ENCODE data around the gene FOXP1. TPM values are rescaled to one million over a fixed set of nuclear protein-coding genes. Genes with fewer than 3 reads are reported as not detected.

FOXP1 gene
- 10 to 100 TPM; 13.2 to 46.6 (median 29.2) TPM for total RNA-seq

- ATAC-seq (peak; percentile 72 to 75), DNase-seq (peak; percentile 57 to 69)
- Histone ChIP-seq H3K4me1 (peaks cover 23 to 25% of the 10 kb centered on the region in 2 donors), H3K4me3 (peak within 1 kb of the TSS; percentile 75 to 90 (median 83)), H3K27me3 (no peaks in the 10 kb centered on the region), H3K9me3 (no peaks in the 10 kb centered on the region), H3K36me3 (no peaks in the 10 kb centered on the region), H3K27ac (peak within 1 kb of the TSS; percentile 92 to 94 (median 93))
- TF ChIP-seq CTCF (IDR thresholded peaks at IDR 0.05 in 4 of 5, conservative IDR thresholded peaks at IDR 0.05 in 1 of 5) (peak in 1 of 5 experiments; percentile 6), POLR2A (IDR thresholded peaks at IDR 0.05) (peak; percentile 40 to 74)
- intact Hi-C loops (cut with DNase I; ENCODE audit: low total_unique reads), result loop anchor here (2.0 to 10.0 kb wide), 8 partner anchors 41 to 749 kb away; no protein-coding TSS in a partner anchor
- in situ Hi-C loops (cut with MboI; ENCODE audit: low sequenced_read_pairs in 4 of 4), result loop anchor here in 2 of 4 donors (10.0 to 25.0 kb wide), 4 partner anchors 446 to 1046 kb away; no protein-coding TSS in a partner anchor
These were observed at the start of gene FOXP1 for GRCh38 chr3:71583566-71584393. FOXP1 (minus strand) TSS chr3:71583728; CDS start chr3:71198381, 385,347 bp downstream.

- in situ Hi-C loops (cut with MboI; ENCODE audit: low sequenced_read_pairs in 4 of 4) (no loop called here), intact Hi-C loops (cut with DNase I; ENCODE audit: low total_unique reads) (no loop called here)
- Histone ChIP-seq H3K4me3 (no peak overlapping the region), H3K36me3 (no peaks in the 10 kb centered on the region), H3K4me1 (no peaks in the 10 kb centered on the region), H3K27me3 (no peaks in the 10 kb centered on the region), H3K27ac (no peak overlapping the region), H3K9me3 (no peaks in the 10 kb centered on the region)
- DNase-seq (peak; percentile 19 to 27), ATAC-seq (peak in 1 of 2 donors; percentile 19)
- no peak for TF ChIP-seq POLR2A (IDR thresholded peaks at IDR 0.05)
- TF ChIP-seq CTCF (IDR thresholded peaks at IDR 0.05 in 4 of 5, conservative IDR thresholded peaks at IDR 0.05 in 1 of 5), result no peak
These were observed 46.2 kb upstream of the FOXP1 start for GRCh38 chr3:71629711-71630110.

- intact Hi-C loops (cut with DNase I; ENCODE audit: low total_unique reads), result no loop called here
- TF ChIP-seq CTCF (IDR thresholded peaks at IDR 0.05 in 4 of 5, conservative IDR thresholded peaks at IDR 0.05 in 1 of 5) (no peak), POLR2A (IDR thresholded peaks at IDR 0.05) (no peak)
- Histone ChIP-seq H3K27me3 (no peaks in the 10 kb centered on the region), H3K27ac (no peak overlapping the region), H3K9me3 (no peaks in the 10 kb centered on the region), H3K36me3 (no peaks in the 10 kb centered on the region), H3K4me3 (no peak overlapping the region), H3K4me1 (no peaks in the 10 kb centered on the region)
- in situ Hi-C loops (cut with MboI; ENCODE audit: low sequenced_read_pairs in 4 of 4), result no loop called here
- ATAC-seq, result peak in 1 of 2 donors; percentile 12
- no peak for DNase-seq
These were observed 45.8 kb upstream of the FOXP1 start for GRCh38 chr3:71629289-71629688.

DNA sequence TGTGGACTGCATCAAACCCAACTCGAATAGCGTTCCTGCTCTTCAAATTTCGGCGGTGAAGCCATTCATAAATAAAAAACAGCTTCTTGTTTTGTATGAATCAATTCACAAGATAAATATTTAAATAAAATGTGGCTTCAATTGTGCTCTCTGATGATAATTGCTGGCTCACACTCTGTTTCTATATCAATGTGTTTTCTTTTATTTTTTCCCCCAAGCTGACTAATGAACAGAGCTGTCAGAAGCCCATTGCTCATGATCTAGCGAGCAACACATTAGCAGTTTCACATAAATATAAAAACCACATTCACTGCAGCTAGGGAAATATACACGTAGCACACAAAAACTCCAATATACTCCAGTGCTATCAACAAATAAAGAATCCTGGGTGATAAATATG lies 45.0 kb upstream of the FOXP1 start:
- H3K27me3 ChIP-seq, result no peaks in the 10 kb centered on the region
- H3K36me3 ChIP-seq, result no peaks in the 10 kb centered on the region
- no peaks in the 10 kb centered on the region for H3K9me3 ChIP-seq
- H3K27ac ChIP-seq, result no peak overlapping the region
- in situ Hi-C loops (cut with MboI; ENCODE audit: low sequenced_read_pairs in 4 of 4), result no loop called here
- ATAC-seq, result no peak
- TF ChIP-seq CTCF (IDR thresholded peaks at IDR 0.05 in 4 of 5, conservative IDR thresholded peaks at IDR 0.05 in 1 of 5), result no peak
- DNase-seq, result no peak
- H3K4me3 ChIP-seq, result no peak overlapping the region
- H3K4me1 ChIP-seq, result no peaks in the 10 kb centered on the region
- intact Hi-C loops (cut with DNase I; ENCODE audit: low total_unique reads), result no loop called here
